ENCODE measurements around the gene C16orf82.

The C16orf82 gene

GRCh38 chr16:27033281-27033979 is 33.3 kb upstream of the C16orf82 start:
- H3F3A ChIP-seq (ENCODE audit: control insufficient read depth, insufficient read depth) = no peaks in the 10 kb centered on the region
- no peak overlapping the region for H3K27ac ChIP-seq (ENCODE audit: low read depth, low read length)
- TF ChIP-seq EZH2phosphoT487 (IDR thresholded peaks at IDR 0.05; ENCODE audit: borderline replicate concordance, low read length) (no peak), CTCF (IDR thresholded peaks at IDR 0.05; ENCODE audit: low read depth, low read length, poor library complexity, severe bottlenecking) (no peak)
- no peaks in the 10 kb centered on the region for H3K9me2 ChIP-seq (replicated peaks; ENCODE audit: control insufficient read depth, low read length)
- H3K4me3 ChIP-seq (ENCODE audit: low read length) = no peak overlapping the region
- H3K4me2 ChIP-seq (ENCODE audit: low read length) = no peak overlapping the region
- no peaks in the 10 kb centered on the region for H4K20me1 ChIP-seq (ENCODE audit: control insufficient read depth, insufficient read depth, low read depth, low read length)
- no peaks in the 10 kb centered on the region for H3K36me3 ChIP-seq (ENCODE audit: control insufficient read depth, low read length)
- H3K4me1 ChIP-seq (ENCODE audit: control insufficient read depth, low read length) = no peaks in the 10 kb centered on the region
- no peaks in the 10 kb centered on the region; the same call in 1 of the 2 replicates for H3K27me3 ChIP-seq (ENCODE audit: control insufficient read depth, low read length)
- H3K9me3 ChIP-seq (ENCODE audit: control insufficient read depth, insufficient read depth, low read length) = no peaks in the 10 kb centered on the region
- H3K79me2 ChIP-seq (ENCODE audit: control insufficient read depth, low read length) = no peaks in the 10 kb centered on the region

- TF ChIP-seq CTCF (IDR thresholded peaks at IDR 0.05; ENCODE audit: low read depth, low read length, poor library complexity, severe bottlenecking) (no peak), EZH2phosphoT487 (IDR thresholded peaks at IDR 0.05; ENCODE audit: borderline replicate concordance, low read length) (no peak)
Observed at GRCh38 chr16:27040732-27041131, 26.0 kb upstream of the C16orf82 start.

GRCh38 chr16:27046958-27047518 is 19.7 kb upstream of the C16orf82 start:
- H3K9me2 ChIP-seq (replicated peaks; ENCODE audit: control insufficient read depth, low read length) = no peaks in the 10 kb centered on the region
- H3K36me3 ChIP-seq (ENCODE audit: control insufficient read depth, low read length) = no peaks in the 10 kb centered on the region
- H3K9me3 ChIP-seq (ENCODE audit: control insufficient read depth, insufficient read depth, low read length) = no peaks in the 10 kb centered on the region
- no peak overlapping the region for H3K4me2 ChIP-seq (ENCODE audit: low read length)
- no peaks in the 10 kb centered on the region for H4K20me1 ChIP-seq (ENCODE audit: control insufficient read depth, insufficient read depth, low read depth, low read length)
- H3K4me1 ChIP-seq (ENCODE audit: control insufficient read depth, low read length) = no peaks in the 10 kb centered on the region
- H3K27me3 ChIP-seq (ENCODE audit: control insufficient read depth, low read length) = 0 out of 2 replicates have a peak, but pooled peaks cover 5% of the 10 kb centered on the region
- no peak overlapping the region for H3K4me3 ChIP-seq (ENCODE audit: low read length)
- no peaks in the 10 kb centered on the region for H3K79me2 ChIP-seq (ENCODE audit: control insufficient read depth, low read length)
- H3F3A ChIP-seq (ENCODE audit: control insufficient read depth, insufficient read depth) = no peaks in the 10 kb centered on the region
- H3K27ac ChIP-seq (ENCODE audit: low read depth, low read length) = no peak overlapping the region
- TF ChIP-seq CTCF (IDR thresholded peaks at IDR 0.05; ENCODE audit: low read depth, low read length, poor library complexity, severe bottlenecking) = no peak
- TF ChIP-seq EZH2phosphoT487 (IDR thresholded peaks at IDR 0.05; ENCODE audit: borderline replicate concordance, low read length) = no peak

More at GRCh38 chr16:27040732-27041131, 26.0 kb upstream of the C16orf82 start:
- Histone ChIP-seq H3F3A (ENCODE audit: control insufficient read depth, insufficient read depth) (no peaks in the 10 kb centered on the region), H3K36me3 (ENCODE audit: control insufficient read depth, low read length) (no peaks in the 10 kb centered on the region), H3K4me1 (ENCODE audit: control insufficient read depth, low read length) (no peaks in the 10 kb centered on the region), H3K79me2 (ENCODE audit: control insufficient read depth, low read length) (no peaks in the 10 kb centered on the region), H3K27me3 (ENCODE audit: control insufficient read depth, low read length) (0 out of 2 replicates have a peak, but pooled peaks cover 5% of the 10 kb centered on the region), H3K4me3 (ENCODE audit: low read length) (no peak overlapping the region), H3K9me2 (replicated peaks; ENCODE audit: control insufficient read depth, low read length) (no peaks in the 10 kb centered on the region), H4K20me1 (ENCODE audit: control insufficient read depth, insufficient read depth, low read depth, low read length) (no peaks in the 10 kb centered on the region), H3K9me3 (ENCODE audit: control insufficient read depth, insufficient read depth, low read length) (no peaks in the 10 kb centered on the region), H3K27ac (ENCODE audit: low read depth, low read length) (no peak overlapping the region), H3K4me2 (ENCODE audit: low read length) (no peak overlapping the region)

Data from DOHH2 (cell line).